Nephron (organoid): ENCODE measurements around the gene TAS1R2.

Source experiments
- H3K27ac Mint-ChIP-seq, 3 experiments: 2 replicates each; pipeline ENCODE4 v1.8.0; 2020; ENCODE audit warnings: mixed read lengths in 3 of 3, mild to moderate bottlenecking in 2 of 3, moderate library complexity in 1 of 3
- H3K27me3 Mint-ChIP-seq: 2 replicates; pipeline ENCODE4 v1.8.0; 2021; ENCODE audit warnings: low read depth, mild to moderate bottlenecking, moderate library complexity, mixed read lengths
- H3K36me3 Mint-ChIP-seq: 2 replicates; pipeline ENCODE4 v1.8.0; 2020; ENCODE audit warnings: low read depth, mixed read lengths
- H3K4me1 Mint-ChIP-seq: 2 replicates; pipeline ENCODE4 v1.8.0; 2020; ENCODE audit warnings: mixed read lengths
- H3K4me3 Mint-ChIP-seq, 3 experiments: 2 replicates each; pipeline ENCODE4 v1.8.0; 2020; ENCODE audit warnings: mild to moderate bottlenecking in 3 of 3, mixed read lengths in 3 of 3, moderate library complexity in 2 of 3
- H3K9me3 Mint-ChIP-seq: 2 replicates; pipeline ENCODE4 v1.8.0; 2020; ENCODE audit warnings: mixed read lengths
- TF ChIP-seq, protein P1 (sequence below), 3 experiments: fragments of 200-600 bp; sonication (generic); IDR thresholded peaks; one replicate each; pipeline ENCODE4 v1.5.0; 2021; ENCODE audit warnings: antibody characterized with exemption in 3 of 3; ENCODE audit not compliant: unreplicated experiment in 3 of 3

Gene TAS1R2

GRCh38 chr1:18823438-18823837, 36.0 kb downstream of the TAS1R2 start:
- no peak overlapping the region for H3K27ac Mint-ChIP-seq
- H3K36me3 Mint-ChIP-seq, result no peaks in the 10 kb centered on the region
- peaks cover 10% of the 10 kb centered on the region for H3K4me1 Mint-ChIP-seq
- peaks cover 26% of the 10 kb centered on the region for H3K9me3 Mint-ChIP-seq
- no peak overlapping the region for H3K4me3 Mint-ChIP-seq
- H3K27me3 Mint-ChIP-seq, result peaks cover 43% of the 10 kb centered on the region
- TF ChIP-seq, protein P1, sequence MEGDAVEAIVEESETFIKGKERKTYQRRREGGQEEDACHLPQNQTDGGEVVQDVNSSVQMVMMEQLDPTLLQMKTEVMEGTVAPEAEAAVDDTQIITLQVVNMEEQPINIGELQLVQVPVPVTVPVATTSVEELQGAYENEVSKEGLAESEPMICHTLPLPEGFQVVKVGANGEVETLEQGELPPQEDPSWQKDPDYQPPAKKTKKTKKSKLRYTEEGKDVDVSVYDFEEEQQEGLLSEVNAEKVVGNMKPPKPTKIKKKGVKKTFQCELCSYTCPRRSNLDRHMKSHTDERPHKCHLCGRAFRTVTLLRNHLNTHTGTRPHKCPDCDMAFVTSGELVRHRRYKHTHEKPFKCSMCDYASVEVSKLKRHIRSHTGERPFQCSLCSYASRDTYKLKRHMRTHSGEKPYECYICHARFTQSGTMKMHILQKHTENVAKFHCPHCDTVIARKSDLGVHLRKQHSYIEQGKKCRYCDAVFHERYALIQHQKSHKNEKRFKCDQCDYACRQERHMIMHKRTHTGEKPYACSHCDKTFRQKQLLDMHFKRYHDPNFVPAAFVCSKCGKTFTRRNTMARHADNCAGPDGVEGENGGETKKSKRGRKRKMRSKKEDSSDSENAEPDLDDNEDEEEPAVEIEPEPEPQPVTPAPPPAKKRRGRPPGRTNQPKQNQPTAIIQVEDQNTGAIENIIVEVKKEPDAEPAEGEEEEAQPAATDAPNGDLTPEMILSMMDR (IDR thresholded peaks at IDR 0.05; ENCODE audit: unreplicated experiment in 3 of 3), result no peak

DNA sequence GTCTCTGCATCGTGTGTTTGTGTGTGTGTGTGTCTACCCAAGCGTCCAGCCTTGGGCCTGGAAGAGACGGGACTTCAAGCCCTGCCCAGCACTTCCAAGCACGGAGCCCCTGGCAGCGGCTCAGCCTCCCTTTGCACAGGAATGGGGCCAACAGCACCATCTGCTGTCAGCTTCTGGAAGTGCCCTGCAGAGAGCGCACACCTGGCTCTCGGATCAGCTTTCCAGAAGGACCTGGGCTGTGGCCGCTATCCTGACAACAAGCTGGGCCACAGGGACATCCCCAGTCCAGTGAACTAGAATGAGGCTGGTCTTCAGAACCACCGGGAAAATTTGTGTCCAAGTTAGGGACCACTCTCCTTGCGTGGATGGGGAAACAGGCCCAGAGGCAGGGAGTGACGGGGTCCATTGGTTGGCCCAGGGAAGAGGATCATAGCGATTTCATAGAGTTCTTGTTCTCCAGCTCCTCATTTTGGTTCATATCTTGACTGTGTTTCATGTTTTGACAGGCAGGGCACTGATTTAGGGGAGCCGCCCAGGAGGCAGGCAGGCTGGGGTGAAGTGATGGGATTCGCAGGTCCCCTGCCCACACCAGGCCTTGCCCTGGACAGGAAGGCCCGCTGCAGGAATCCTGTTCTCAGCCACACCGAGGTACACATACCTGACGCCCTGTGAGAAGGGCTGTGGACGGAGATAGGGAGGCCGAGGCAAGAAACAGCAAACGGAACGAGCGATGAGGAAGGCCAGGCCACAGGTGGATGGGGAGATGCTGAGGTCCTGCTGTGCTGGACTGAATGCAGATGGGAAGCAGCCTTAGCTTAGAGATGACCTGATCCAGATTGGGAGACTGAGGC, 38.4 kb downstream of the TAS1R2 start:
- Mint-ChIP-seq H3K4me1 (peaks cover 22% of the 10 kb centered on the region), H3K9me3 (peaks cover 13% of the 10 kb centered on the region), H3K36me3 (no peaks in the 10 kb centered on the region), H3K27ac (peak overlapping the region in 2 of 3 experiments; percentile 33 to 61), H3K27me3 (peaks cover 53% of the 10 kb centered on the region), H3K4me3 (no peak overlapping the region)
- TF ChIP-seq, protein P1 (IDR thresholded peaks at IDR 0.05; ENCODE audit: unreplicated experiment in 3 of 3), result peak; percentile 93 to 94 (median 94)

DNA sequence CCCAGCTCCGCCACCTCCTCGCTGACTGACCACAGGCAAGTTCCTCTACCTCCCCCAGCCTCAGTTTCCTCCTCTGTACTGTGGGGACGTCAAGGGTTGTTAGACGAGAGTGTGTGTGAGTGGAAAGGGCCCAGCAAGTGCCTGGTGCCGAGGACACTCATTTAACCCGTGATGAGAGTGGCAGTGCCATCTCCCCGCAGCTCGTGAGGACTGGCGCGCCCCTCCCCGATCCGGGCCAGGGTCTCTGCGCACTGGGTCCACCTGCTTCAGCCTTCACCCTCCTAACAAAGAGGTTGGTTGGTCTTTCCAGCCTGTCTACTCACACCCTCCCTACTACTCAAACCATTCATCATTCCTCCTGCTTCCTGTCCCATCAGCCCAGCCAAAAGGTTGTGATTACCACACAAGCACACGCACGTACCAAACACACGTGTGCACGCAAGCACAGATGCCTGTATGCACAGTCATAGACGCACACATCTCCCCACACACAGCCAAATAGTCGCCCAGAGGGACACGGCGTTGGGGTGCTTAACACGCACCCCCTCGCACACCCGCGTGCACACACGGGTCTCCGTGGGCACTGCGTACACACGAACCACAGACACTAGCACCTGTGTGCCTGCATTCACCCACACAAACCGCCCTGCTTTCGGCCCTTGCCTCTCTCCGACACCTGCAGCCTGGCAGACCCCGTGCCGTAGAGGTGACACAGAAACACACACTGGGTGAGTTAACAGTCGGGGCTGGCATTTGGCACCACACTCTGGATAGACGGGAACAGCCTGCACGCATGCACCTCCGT, 39.3 kb downstream of the TAS1R2 start:
- H3K4me3 Mint-ChIP-seq, result no peak overlapping the region
- no peaks in the 10 kb centered on the region for H3K36me3 Mint-ChIP-seq
- peak overlapping the region in 2 of 3 experiments; percentile 33 to 61 for H3K27ac Mint-ChIP-seq
- H3K27me3 Mint-ChIP-seq, result peaks cover 48% of the 10 kb centered on the region
- TF ChIP-seq, protein P1 (IDR thresholded peaks at IDR 0.05; ENCODE audit: unreplicated experiment in 3 of 3), result no peak
- H3K4me1 Mint-ChIP-seq, result peaks cover 22% of the 10 kb centered on the region
- peaks cover 8% of the 10 kb centered on the region for H3K9me3 Mint-ChIP-seq

DNA sequence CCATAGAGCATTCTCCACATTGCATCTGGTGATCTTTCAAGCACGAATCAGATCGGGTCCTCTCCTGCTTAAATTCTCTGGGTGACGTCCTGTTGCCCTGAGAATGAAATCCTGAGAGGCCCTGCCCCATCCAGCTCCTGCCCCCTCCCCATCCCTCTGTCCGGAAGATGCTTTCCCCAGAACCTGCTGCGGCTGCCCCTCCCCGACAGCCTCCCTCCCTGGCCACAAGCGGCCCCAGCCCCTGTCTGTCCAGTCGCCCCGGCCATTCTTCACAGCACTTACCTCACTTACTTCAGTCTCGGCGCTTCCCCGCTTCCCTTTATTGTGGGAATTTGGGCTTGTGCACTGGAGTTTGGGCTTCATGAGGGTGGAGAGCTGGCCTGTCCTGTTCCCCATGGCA, 40.3 kb downstream of the TAS1R2 start:
- peaks cover 4% of the 10 kb centered on the region for H3K9me3 Mint-ChIP-seq
- peaks cover 51% of the 10 kb centered on the region for H3K27me3 Mint-ChIP-seq
- H3K4me1 Mint-ChIP-seq, result peaks cover 30% of the 10 kb centered on the region
- H3K27ac Mint-ChIP-seq, result peak overlapping the region in 1 of 3 experiments; percentile 25
- H3K36me3 Mint-ChIP-seq, result no peaks in the 10 kb centered on the region
- H3K4me3 Mint-ChIP-seq, result no peak overlapping the region
- TF ChIP-seq, protein P1 (IDR thresholded peaks at IDR 0.05; ENCODE audit: unreplicated experiment in 3 of 3), result no peak

- Mint-ChIP-seq H3K9me3 (no peaks in the 10 kb centered on the region), H3K36me3 (no peaks in the 10 kb centered on the region), H3K4me1 (peaks cover 30% of the 10 kb centered on the region), H3K4me3 (no peak overlapping the region), H3K27me3 (peaks cover 52% of the 10 kb centered on the region), H3K27ac (peak overlapping the region in 2 of 3 experiments; percentile 6 to 13)
- TF ChIP-seq, protein P1 (IDR thresholded peaks at IDR 0.05; ENCODE audit: unreplicated experiment in 3 of 3), result no peak
These were observed 41.5 kb downstream of the TAS1R2 start for GRCh38 chr1:18817795-18818435.
